AG04450 (cell line): ENCODE measurements around the gene RANBP10. TPM values are rescaled to one million over a fixed set of nuclear protein-coding genes. Genes with fewer than 3 reads are reported as not detected.
A peak's percentile ranks its signal among the peaks of the same experiment; 100 is the strongest.

Source experiments
- CTCF ChIA-PET: fragments of 300-600, 350-600 bp; formaldehyde crosslinking; extraction: SDS; loops from one replicate; lab custom pipeline; 2022; ENCODE audit warnings: antibody characterized with exemption, inconsistent platforms; lab: Charles Lee
- POLR2A ChIA-PET: fragments of 350-600 bp; formaldehyde crosslinking; extraction: SDS; loops from one replicate; lab custom pipeline; 2021; ENCODE audit warnings: antibody characterized with exemption, inconsistent platforms; lab: Yijun Ruan, JAX
- DNase-seq: peaks from one replicate; pipeline ENCODE4 v3.0.0-alpha.2; 2011; ENCODE audit warnings: low read depth, low spot score
- H3K27ac ChIP-seq: one replicate; pipeline ENCODE4 v1.5.1; 2012; ENCODE audit warnings: low read depth, low read length, control low read depth
- H3K27me3 ChIP-seq: one replicate; pipeline ENCODE4 v1.6.0; 2012; ENCODE audit warnings: low read length; ENCODE audit not compliant: control insufficient read depth, insufficient read depth
- H3K4me3 ChIP-seq: 2 replicates; pipeline ENCODE4 v1.5.1; 2011; ENCODE audit warnings: mild to moderate bottlenecking, low read depth, low read length, control low read depth
- H3K9me3 ChIP-seq: 2 replicates; pipeline ENCODE4 v1.5.1; 2012; ENCODE audit warnings: low read length; ENCODE audit not compliant: control insufficient read depth, insufficient read depth
- polyA plus RNA-seq: library from polyadenylated mRNA; depleted of rRNA; stranded (reverse); fragments of >200 nt; gene quantifications from 2 replicates; pipeline ENCODE4 v1.2.3, GENCODE V29; 2011
- TF ChIP-seq, protein P1 (sequence below): IDR thresholded peaks from 2 replicates; pipeline ENCODE4 v1.5.1; 2011; ENCODE audit warnings: low read depth, low read length, control low read depth, inconsistent platforms

The RANBP10 gene
- polyA plus RNA-seq, 1 experiment: 11.3 TPM

DNA sequence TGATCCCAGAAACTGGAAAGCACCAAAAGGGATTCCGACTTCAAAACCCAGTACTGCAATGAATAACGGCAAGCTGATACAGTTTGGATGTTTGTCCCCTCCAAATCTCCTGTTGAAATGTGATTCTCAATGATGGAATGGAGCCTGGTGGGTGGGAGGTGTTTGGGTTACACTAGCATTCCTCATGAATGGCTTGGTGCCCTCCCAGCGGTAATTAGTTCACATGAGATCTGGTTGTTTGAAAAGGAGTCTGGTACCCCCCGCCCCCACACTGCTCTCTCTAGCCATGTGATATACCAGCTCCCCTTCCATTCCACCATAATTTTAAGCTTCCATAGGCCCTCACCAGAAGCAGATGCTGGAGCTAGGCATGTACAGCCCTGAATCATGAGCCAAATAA, 40.1 kb downstream of the RANBP10 start:
- H3K27me3 ChIP-seq: no peaks in the 10 kb centered on the region
- peak overlapping the region; percentile 21 for H3K27ac ChIP-seq
- H3K4me3 ChIP-seq: no peak overlapping the region
- no peaks in the 10 kb centered on the region for H3K9me3 ChIP-seq
- ChIA-PET CTCF (interaction anchor here (0.8 to 2.8 kb wide), 2 partner anchors 50 to 275 kb away, joined by 3 to 9 read pairs; no protein-coding TSS in a partner anchor), POLR2A (no interaction called here)
- TF ChIP-seq, protein P1, sequence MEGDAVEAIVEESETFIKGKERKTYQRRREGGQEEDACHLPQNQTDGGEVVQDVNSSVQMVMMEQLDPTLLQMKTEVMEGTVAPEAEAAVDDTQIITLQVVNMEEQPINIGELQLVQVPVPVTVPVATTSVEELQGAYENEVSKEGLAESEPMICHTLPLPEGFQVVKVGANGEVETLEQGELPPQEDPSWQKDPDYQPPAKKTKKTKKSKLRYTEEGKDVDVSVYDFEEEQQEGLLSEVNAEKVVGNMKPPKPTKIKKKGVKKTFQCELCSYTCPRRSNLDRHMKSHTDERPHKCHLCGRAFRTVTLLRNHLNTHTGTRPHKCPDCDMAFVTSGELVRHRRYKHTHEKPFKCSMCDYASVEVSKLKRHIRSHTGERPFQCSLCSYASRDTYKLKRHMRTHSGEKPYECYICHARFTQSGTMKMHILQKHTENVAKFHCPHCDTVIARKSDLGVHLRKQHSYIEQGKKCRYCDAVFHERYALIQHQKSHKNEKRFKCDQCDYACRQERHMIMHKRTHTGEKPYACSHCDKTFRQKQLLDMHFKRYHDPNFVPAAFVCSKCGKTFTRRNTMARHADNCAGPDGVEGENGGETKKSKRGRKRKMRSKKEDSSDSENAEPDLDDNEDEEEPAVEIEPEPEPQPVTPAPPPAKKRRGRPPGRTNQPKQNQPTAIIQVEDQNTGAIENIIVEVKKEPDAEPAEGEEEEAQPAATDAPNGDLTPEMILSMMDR: no peak
- no peak for DNase-seq

DNA sequence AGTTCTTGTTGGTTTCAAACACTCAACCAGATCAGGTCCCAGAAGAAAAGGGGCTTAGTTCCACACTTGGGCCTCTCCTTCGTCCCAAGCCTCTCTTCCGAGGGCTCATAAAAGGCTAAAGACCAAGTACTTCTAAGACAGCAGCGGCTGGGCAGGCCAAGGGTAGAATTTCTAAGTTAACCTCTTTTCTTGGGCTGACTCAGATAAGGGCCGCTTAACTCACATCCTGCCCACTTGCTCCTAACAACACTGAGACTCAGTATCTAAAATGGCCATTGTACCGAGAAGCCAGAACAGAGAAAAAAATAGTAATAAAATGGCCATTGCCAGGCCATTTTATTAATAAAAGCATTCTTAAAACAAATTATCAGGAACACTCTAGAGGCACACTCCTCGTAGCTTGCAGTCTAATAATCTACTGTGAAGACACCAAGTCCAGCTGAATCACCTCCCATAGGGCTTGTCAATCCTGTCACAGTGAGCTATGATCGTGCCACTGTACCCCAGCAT, 42.1 kb downstream of the RANBP10 start:
- no peak overlapping the region for H3K4me3 ChIP-seq
- H3K9me3 ChIP-seq: no peaks in the 10 kb centered on the region
- no peak for DNase-seq
- H3K27me3 ChIP-seq: no peaks in the 10 kb centered on the region
- ChIA-PET CTCF (no interaction called here), POLR2A (no interaction called here)
- TF ChIP-seq, protein P1: no peak
- no peak overlapping the region for H3K27ac ChIP-seq

DNA sequence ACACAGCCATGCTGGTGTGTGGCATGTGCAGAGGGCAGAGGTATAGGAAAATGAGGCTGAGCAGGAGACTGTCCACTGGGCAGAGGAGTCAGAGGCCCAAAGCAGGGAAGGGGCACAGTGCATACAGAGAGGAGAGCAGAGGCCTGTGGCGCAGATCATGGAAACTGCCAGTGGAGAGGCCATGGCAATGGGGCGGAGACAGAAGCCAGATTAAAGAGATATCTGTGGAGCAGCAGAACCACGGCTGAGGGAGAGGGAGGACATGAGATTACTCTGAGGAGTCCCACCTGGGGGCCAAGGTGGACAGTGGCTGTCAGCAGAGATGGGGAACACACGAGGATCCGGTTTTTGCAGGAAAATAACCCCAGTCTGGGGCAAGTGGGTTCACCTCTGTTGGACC, 43.3 kb downstream of the RANBP10 start:
- Histone ChIP-seq H3K4me3 (no peak overlapping the region), H3K9me3 (no peaks in the 10 kb centered on the region), H3K27ac (no peak overlapping the region), H3K27me3 (no peaks in the 10 kb centered on the region)
- ChIA-PET POLR2A (no interaction called here), CTCF (no interaction called here)
- no peak for DNase-seq
- TF ChIP-seq, protein P1: no peak

DNA sequence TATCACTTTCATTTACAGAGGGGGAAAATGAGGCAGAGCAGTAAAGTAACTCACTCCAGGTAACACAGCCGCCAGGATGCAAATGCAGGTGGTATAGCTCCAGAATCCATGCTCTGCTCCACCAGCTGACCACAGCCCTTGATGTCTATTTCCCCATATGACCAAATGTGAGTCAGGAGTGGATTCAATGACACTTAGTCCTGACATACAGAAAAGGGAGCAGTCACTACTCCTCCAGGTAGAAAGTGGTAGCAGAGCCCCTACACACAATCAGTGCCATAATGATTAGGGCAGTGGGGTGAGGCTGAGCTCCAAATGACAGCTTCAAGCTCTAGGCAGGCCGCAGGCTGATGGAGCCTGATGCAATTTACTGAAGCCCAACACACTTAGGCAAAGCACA, 44.0 kb downstream of the RANBP10 start:
- CTCF ChIA-PET: no interaction called here
- TF ChIP-seq, protein P1: no peak

DNA sequence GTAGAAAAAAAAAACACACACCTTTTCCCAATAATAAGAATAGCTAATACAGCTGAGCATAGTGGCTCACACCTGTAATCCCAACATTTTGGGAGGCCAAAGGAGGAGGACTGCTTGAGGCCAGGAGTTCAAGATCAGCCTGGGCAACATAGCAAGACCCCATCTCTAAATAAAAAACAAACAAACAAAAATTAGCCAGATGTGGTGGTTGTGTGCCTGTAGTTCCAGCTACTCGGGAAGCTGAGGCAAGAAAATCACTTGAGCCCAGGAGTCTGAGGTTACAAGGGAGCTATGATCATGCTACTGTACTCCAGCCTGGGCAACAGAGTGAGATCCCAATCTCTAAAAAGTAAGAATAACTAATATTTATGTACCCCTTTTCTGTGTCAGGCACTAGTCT, 44.4 kb downstream of the RANBP10 start:
- TF ChIP-seq, protein P1: no peak
- Histone ChIP-seq H3K27me3 (no peaks in the 10 kb centered on the region), H3K9me3 (no peaks in the 10 kb centered on the region), H3K4me3 (no peak overlapping the region), H3K27ac (no peak overlapping the region)
- ChIA-PET POLR2A (no interaction called here), CTCF (no interaction called here)
- no peak for DNase-seq

More for the DNA sequence above, 44.0 kb downstream of the RANBP10 start:
- POLR2A ChIA-PET: no interaction called here
- H3K27me3 ChIP-seq: no peaks in the 10 kb centered on the region
- H3K4me3 ChIP-seq: no peak overlapping the region
- H3K27ac ChIP-seq: no peak overlapping the region
- no peak for DNase-seq
- H3K9me3 ChIP-seq: no peaks in the 10 kb centered on the region
